Memory B cell (primary cell): Measurements from ENCODE around the gene CRIP3.

Experiments
- ATAC-seq: fragments of 150-1000 bp; cut with Tn5 transposase; 2 replicates; pipeline ENCODE4 v1.10.0; 2021; ENCODE audit warnings: low read depth, mild to moderate bottlenecking, moderate library complexity
- DNase-seq, 2 donors: peaks; one replicate each; pipeline ENCODE4 v3.0.0; 2022; ENCODE audit warnings: low spot score in 2 of 2
- H3K27ac Mint-ChIP-seq: one replicate; pipeline ENCODE4 v1.8.0; 2022; ENCODE audit warnings: mild to moderate bottlenecking, moderate library complexity, mixed read lengths
- H3K27me3 Mint-ChIP-seq: one replicate; pipeline ENCODE4 v1.8.0; 2022; ENCODE audit warnings: mixed read lengths
- H3K36me3 Mint-ChIP-seq: one replicate; pipeline ENCODE4 v1.8.0; 2022; ENCODE audit warnings: mild to moderate bottlenecking, mixed read lengths
- H3K4me1 Mint-ChIP-seq: one replicate; pipeline ENCODE4 v1.8.0; 2022; ENCODE audit warnings: mixed read lengths
- H3K4me3 Mint-ChIP-seq: one replicate; pipeline ENCODE4 v1.8.0; 2022; ENCODE audit warnings: mild to moderate bottlenecking, moderate library complexity, mixed read lengths
- H3K9me3 Mint-ChIP-seq: one replicate; pipeline ENCODE4 v1.8.0; 2022; ENCODE audit warnings: mixed read lengths

Gene CRIP3

GRCh38 chr6:43277643-43278523 is 30.7 kb downstream of the CRIP3 start:
- Mint-ChIP-seq H3K27ac (no peak overlapping the region), H3K4me1 (peaks cover 11% of the 10 kb centered on the region), H3K36me3 (peaks cover 2% of the 10 kb centered on the region), H3K4me3 (no peak overlapping the region), H3K27me3 (peaks cover 32% of the 10 kb centered on the region), H3K9me3 (no peaks in the 10 kb centered on the region)
- ATAC-seq (no peak), DNase-seq (no peak)

- no peaks in the 10 kb centered on the region for H3K9me3 Mint-ChIP-seq
- H3K27ac Mint-ChIP-seq, result no peak overlapping the region
- peaks cover 30% of the 10 kb centered on the region for H3K27me3 Mint-ChIP-seq
- peaks cover 2% of the 10 kb centered on the region for H3K36me3 Mint-ChIP-seq
- H3K4me1 Mint-ChIP-seq, result peaks cover 12% of the 10 kb centered on the region
- no peak overlapping the region for H3K4me3 Mint-ChIP-seq
- DNase-seq, result no peak
- no peak for ATAC-seq
These were observed 31.4 kb downstream of the CRIP3 start for GRCh38 chr6:43277306-43277642.

GRCh38 chr6:43276577-43277305 is 31.9 kb downstream of the CRIP3 start:
- Mint-ChIP-seq H3K27ac (no peak overlapping the region), H3K9me3 (no peaks in the 10 kb centered on the region), H3K36me3 (peaks cover 2% of the 10 kb centered on the region), H3K27me3 (peaks cover 32% of the 10 kb centered on the region), H3K4me3 (peak overlapping the region; percentile 68), H3K4me1 (peaks cover 16% of the 10 kb centered on the region)
- ATAC-seq (no peak), DNase-seq (no peak)

- Mint-ChIP-seq H3K27ac (no peak overlapping the region), H3K4me3 (peak overlapping the region; percentile 68), H3K36me3 (peaks cover 2% of the 10 kb centered on the region), H3K9me3 (no peaks in the 10 kb centered on the region), H3K27me3 (peaks cover 29% of the 10 kb centered on the region), H3K4me1 (peaks cover 22% of the 10 kb centered on the region)
- ATAC-seq (peak; percentile 46), DNase-seq (peak in 1 of 2 donors; percentile 38)
These were observed 32.6 kb downstream of the CRIP3 start for GRCh38 chr6:43275801-43276576.

DNA sequence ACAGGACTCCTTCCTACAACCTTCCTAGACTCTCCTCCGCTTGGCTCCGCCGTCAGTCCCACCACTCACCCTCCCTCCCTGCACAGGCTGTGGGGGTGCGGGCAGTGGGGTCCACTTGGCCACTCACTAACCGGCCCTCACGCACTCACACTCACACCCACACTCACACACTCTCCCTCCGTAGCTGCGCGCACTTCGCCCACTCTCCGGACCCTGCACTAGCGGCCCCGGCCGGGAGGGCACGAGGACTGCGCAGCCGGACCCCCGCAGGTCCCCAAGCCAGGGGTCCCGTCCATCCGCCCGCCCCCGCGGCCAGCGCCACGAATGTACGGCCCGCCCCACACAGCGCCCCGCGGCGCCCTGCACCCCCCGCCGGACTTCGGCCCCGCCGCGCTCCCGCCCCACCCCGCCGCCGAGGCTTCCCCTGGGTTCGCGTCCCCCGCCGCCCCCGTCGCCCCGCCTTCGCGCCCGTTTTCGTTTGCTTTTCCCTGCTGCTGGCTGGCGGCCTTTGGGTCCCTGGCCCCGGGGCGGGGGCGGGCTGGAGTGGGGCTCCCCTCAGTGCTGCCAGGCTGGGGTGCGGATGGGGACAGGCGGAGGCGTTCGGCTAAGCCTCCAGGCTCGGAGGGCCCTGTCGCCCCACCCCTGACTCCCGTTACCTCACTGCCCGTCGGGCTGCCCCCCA is 33.6 kb downstream of the CRIP3 start:
- peak overlapping the region; percentile 66 for H3K4me3 Mint-ChIP-seq
- DNase-seq, result peak in 1 of 2 donors; percentile 36
- H3K9me3 Mint-ChIP-seq, result no peaks in the 10 kb centered on the region
- H3K27ac Mint-ChIP-seq, result peak overlapping the region; percentile 45
- peak; percentile 10 for ATAC-seq
- H3K27me3 Mint-ChIP-seq, result peaks cover 28% of the 10 kb centered on the region
- H3K36me3 Mint-ChIP-seq, result peaks cover 2% of the 10 kb centered on the region
- H3K4me1 Mint-ChIP-seq, result peaks cover 31% of the 10 kb centered on the region

DNA sequence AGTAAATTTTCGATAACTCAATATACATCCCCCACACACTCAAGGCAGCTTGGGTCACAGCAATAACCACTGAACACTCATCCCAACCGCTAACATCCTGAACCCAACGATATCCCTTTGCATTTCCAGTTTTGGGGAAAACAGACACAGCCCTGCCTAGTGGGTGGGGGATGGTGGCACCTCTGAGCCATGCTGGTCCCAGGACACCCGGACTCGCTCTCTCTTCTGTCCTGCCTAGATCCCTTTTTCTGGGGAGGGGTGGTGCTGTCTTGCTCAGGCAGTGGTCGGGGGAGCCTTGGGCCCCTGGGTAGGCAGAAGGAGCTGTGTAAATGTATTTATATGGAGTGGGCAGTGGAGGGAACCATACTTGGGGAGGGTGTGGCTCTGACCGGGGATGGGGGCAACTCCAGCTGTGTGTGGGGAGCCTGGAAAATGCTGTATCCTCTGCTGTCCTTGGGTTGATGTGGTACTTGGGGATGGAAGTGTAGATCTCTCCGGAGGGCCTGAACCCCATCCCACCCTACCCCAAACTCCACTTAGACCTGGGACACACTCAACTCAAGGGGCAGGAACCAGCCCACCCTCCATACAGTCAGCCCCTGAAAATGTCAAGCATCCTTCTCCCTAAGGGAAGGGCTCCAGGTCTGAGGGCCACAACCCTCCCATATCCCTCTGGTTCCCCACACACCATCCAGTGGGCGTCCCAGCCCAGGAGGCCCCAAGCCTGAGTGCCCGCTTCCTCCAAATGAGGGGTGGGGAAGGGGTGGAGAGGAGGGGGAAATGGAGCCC is 34.3 kb downstream of the CRIP3 start:
- ATAC-seq (no peak), DNase-seq (no peak)
- Mint-ChIP-seq H3K36me3 (peaks cover 2% of the 10 kb centered on the region), H3K4me1 (peaks cover 37% of the 10 kb centered on the region), H3K27ac (peak overlapping the region; percentile 45), H3K9me3 (no peaks in the 10 kb centered on the region), H3K27me3 (peaks cover 30% of the 10 kb centered on the region), H3K4me3 (peak overlapping the region; percentile 63)

- Mint-ChIP-seq H3K9me3 (no peaks in the 10 kb centered on the region), H3K27me3 (peaks cover 30% of the 10 kb centered on the region), H3K36me3 (peaks cover 2% of the 10 kb centered on the region), H3K27ac (no peak overlapping the region), H3K4me3 (no peak overlapping the region), H3K4me1 (peaks cover 42% of the 10 kb centered on the region)
- DNase-seq, result no peak
- no peak for ATAC-seq
These were observed 34.9 kb downstream of the CRIP3 start for GRCh38 chr6:43273707-43274106.

DNA sequence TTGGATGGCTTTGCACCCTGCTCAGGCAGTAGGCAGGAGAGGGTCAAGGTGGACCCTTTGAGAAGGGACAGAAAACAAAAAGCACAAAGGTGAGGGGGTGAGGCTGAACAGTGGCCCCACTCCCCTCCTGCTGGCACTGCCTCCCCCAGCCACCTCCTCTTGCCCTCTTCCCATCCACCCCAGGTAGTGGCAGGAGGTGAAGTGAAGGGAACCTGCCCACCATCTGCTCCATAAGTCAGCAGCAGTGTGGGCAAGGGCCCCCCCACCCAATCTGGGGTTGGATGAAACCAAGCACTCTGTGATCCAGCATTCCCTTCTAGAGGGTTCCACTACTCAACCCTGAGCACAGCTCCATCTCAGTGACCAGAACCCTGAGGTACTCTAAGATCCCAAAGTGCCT is 36.7 kb downstream of the CRIP3 start:
- Mint-ChIP-seq H3K4me1 (peaks cover 39% of the 10 kb centered on the region), H3K9me3 (no peaks in the 10 kb centered on the region), H3K27ac (peak overlapping the region; percentile 73), H3K4me3 (no peak overlapping the region), H3K27me3 (peaks cover 20% of the 10 kb centered on the region), H3K36me3 (no peaks in the 10 kb centered on the region)
- no peak for ATAC-seq
- DNase-seq, result no peak

- peak; percentile 79 for ATAC-seq
- H3K4me1 Mint-ChIP-seq, result peaks cover 38% of the 10 kb centered on the region
- peak; percentile 38 for DNase-seq
- peaks cover 19% of the 10 kb centered on the region for H3K27me3 Mint-ChIP-seq
- H3K27ac Mint-ChIP-seq, result peak overlapping the region; percentile 29
- no peaks in the 10 kb centered on the region for H3K36me3 Mint-ChIP-seq
- peak overlapping the region; percentile 30 for H3K4me3 Mint-ChIP-seq
- H3K9me3 Mint-ChIP-seq, result no peaks in the 10 kb centered on the region
These were observed 37.4 kb downstream of the CRIP3 start for GRCh38 chr6:43271103-43271815.

GRCh38 chr6:43269273-43270007 is 39.2 kb downstream of the CRIP3 start:
- Mint-ChIP-seq H3K27ac (no peak overlapping the region), H3K4me1 (peaks cover 32% of the 10 kb centered on the region), H3K36me3 (no peaks in the 10 kb centered on the region), H3K4me3 (peak overlapping the region; percentile 46), H3K27me3 (peaks cover 13% of the 10 kb centered on the region), H3K9me3 (no peaks in the 10 kb centered on the region)
- DNase-seq (peak; percentile 22 to 48), ATAC-seq (peak; percentile 28)

- peak overlapping the region; percentile 46 for H3K4me3 Mint-ChIP-seq
- H3K27me3 Mint-ChIP-seq, result peaks cover 9% of the 10 kb centered on the region
- no peaks in the 10 kb centered on the region for H3K36me3 Mint-ChIP-seq
- no peaks in the 10 kb centered on the region for H3K9me3 Mint-ChIP-seq
- H3K27ac Mint-ChIP-seq, result no peak overlapping the region
- H3K4me1 Mint-ChIP-seq, result peaks cover 33% of the 10 kb centered on the region
- DNase-seq (no peak), ATAC-seq (no peak)
These were observed 39.8 kb downstream of the CRIP3 start for GRCh38 chr6:43268782-43269272.

- H3K36me3 Mint-ChIP-seq, result no peaks in the 10 kb centered on the region
- H3K4me3 Mint-ChIP-seq, result no peak overlapping the region
These were observed 40.3 kb downstream of the CRIP3 start for GRCh38 chr6:43268355-43268700.

More at GRCh38 chr6:43268355-43268700, 40.3 kb downstream of the CRIP3 start:
- no peak for ATAC-seq
- no peak overlapping the region for H3K27ac Mint-ChIP-seq
- no peaks in the 10 kb centered on the region for H3K9me3 Mint-ChIP-seq
- DNase-seq, result no peak
- H3K4me1 Mint-ChIP-seq, result peaks cover 38% of the 10 kb centered on the region
- H3K27me3 Mint-ChIP-seq, result peaks cover 11% of the 10 kb centered on the region
